ENCODE results near the gene TIPARP.

DNA sequence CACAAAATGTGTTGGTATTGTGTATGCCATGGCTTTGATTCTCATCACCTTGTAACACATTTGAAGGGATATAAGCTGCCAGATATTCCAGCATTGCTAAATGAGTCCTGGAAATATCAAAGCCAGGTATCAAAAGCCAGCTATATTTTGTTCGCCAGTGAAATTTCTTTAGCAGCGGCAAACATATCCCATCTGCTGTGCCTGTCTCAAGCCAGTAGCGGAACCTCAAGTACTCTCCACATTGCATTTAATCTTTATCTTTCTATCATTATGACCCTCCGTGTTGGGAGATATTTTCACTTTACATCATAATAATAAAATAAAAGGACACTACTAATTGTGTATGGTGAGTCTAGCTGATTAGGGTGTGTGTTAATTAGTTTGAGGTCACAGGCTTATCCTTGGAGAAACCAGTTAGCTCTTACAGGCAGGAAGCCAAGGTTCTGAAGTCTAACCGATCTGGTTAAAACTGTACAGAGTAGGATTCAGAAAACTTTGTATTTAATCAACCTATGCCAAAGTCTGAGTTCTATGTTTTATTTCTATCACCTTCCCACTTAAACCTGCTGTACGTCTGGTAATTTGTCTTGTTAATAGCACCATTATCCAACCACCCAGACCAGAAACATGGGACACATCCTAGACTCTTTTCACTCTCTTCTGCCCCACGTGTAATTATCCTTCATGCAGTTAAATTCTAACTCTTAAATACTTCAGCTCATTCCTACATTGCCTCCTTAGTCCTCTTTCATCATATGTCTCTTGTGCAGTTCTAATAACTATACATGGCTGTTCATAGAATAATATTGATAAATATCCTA, 14.5 kb downstream of the TIPARP start:
- TF ChIP-seq EP300 (IDR thresholded peaks at IDR 0.05), result no peak
- TF ChIP-seq, protein P1, sequence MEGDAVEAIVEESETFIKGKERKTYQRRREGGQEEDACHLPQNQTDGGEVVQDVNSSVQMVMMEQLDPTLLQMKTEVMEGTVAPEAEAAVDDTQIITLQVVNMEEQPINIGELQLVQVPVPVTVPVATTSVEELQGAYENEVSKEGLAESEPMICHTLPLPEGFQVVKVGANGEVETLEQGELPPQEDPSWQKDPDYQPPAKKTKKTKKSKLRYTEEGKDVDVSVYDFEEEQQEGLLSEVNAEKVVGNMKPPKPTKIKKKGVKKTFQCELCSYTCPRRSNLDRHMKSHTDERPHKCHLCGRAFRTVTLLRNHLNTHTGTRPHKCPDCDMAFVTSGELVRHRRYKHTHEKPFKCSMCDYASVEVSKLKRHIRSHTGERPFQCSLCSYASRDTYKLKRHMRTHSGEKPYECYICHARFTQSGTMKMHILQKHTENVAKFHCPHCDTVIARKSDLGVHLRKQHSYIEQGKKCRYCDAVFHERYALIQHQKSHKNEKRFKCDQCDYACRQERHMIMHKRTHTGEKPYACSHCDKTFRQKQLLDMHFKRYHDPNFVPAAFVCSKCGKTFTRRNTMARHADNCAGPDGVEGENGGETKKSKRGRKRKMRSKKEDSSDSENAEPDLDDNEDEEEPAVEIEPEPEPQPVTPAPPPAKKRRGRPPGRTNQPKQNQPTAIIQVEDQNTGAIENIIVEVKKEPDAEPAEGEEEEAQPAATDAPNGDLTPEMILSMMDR (IDR thresholded peaks at IDR 0.05), result no peak
- TF ChIP-seq POLR2A (IDR thresholded peaks at IDR 0.05), result no peak
